Trophoblast cell (in vitro differentiated cells and primary cell): ENCODE results near the gene KLHDC10.

Source experiments
- DNase-seq, 2 donors: peaks; one replicate each; pipeline ENCODE4 v3.0.0-alpha.2; 2016
- H2AFZ ChIP-seq: 2 replicates; pipeline ENCODE4 v1.6.1; 2013; ENCODE audit warnings: low read length, moderate library complexity, mild to moderate bottlenecking; ENCODE audit not compliant: insufficient read depth, poor library complexity
- H2AK5ac ChIP-seq: 2 replicates; pipeline ENCODE4 v1.6.1; 2013; ENCODE audit warnings: mild to moderate bottlenecking, low read length
- H2BK120ac ChIP-seq: 2 replicates; pipeline ENCODE4 v1.6.1; 2013; ENCODE audit warnings: low read length, mild to moderate bottlenecking, moderate library complexity; ENCODE audit not compliant: insufficient read depth, poor library complexity
- H2BK12ac ChIP-seq: 2 replicates; pipeline ENCODE4 v1.6.1; 2013; ENCODE audit warnings: mild to moderate bottlenecking, low read length, moderate library complexity
- H2BK5ac ChIP-seq: 2 replicates; pipeline ENCODE4 v1.6.1; 2013; ENCODE audit warnings: low read length, low read depth, moderate library complexity, mild to moderate bottlenecking; ENCODE audit not compliant: poor library complexity
- H3K14ac ChIP-seq: 2 replicates; pipeline ENCODE4 v1.6.1; 2013; ENCODE audit warnings: mild to moderate bottlenecking, low read length
- H3K18ac ChIP-seq: 2 replicates; pipeline ENCODE4 v1.6.1; 2013; ENCODE audit warnings: mild to moderate bottlenecking, low read length
- H3K23ac ChIP-seq: 2 replicates; pipeline ENCODE4 v1.6.1; 2013; ENCODE audit warnings: low read length
- H3K27ac ChIP-seq: 2 replicates; pipeline ENCODE4 v1.5.1; 2013; ENCODE audit warnings: low read depth, mild to moderate bottlenecking, inconsistent platforms, low read length, moderate library complexity
- H3K27me3 ChIP-seq: 2 replicates; pipeline ENCODE4 v1.6.1; 2013; ENCODE audit warnings: inconsistent platforms, mild to moderate bottlenecking, low read length, moderate library complexity; ENCODE audit not compliant: insufficient read depth
- H3K36me3 ChIP-seq, 2 experiments: 1 replicate in 1 of 2; 2 replicates in 1 of 2; pipeline ENCODE4 v1.6.1; 2013; ENCODE audit warnings: low read length in 2 of 2, mild to moderate bottlenecking in 2 of 2, moderate library complexity in 1 of 2; ENCODE audit not compliant: insufficient read depth in 2 of 2, control insufficient read depth in 1 of 2
- H3K4ac ChIP-seq: 2 replicates; pipeline ENCODE4 v1.6.1; 2013; ENCODE audit warnings: low read depth, mild to moderate bottlenecking, low read length, moderate library complexity
- H3K4me1 ChIP-seq, 2 experiments: 1 replicate in 1 of 2; 2 replicates in 1 of 2; pipeline ENCODE4 v1.6.1; 2013; ENCODE audit warnings: low read length in 2 of 2, mild to moderate bottlenecking in 2 of 2, moderate library complexity in 1 of 2; ENCODE audit not compliant: insufficient read depth in 2 of 2, control insufficient read depth in 1 of 2
- H3K4me2 ChIP-seq: 2 replicates; pipeline ENCODE4 v1.6.1; 2013; ENCODE audit warnings: inconsistent platforms, mild to moderate bottlenecking, low read length, moderate library complexity
- H3K4me3 ChIP-seq: 2 replicates; pipeline ENCODE4 v1.5.1; 2013; ENCODE audit warnings: mild to moderate bottlenecking, low read depth, low read length, inconsistent platforms
- H3K79me1 ChIP-seq: one replicate; pipeline ENCODE4 v1.6.1; 2013; ENCODE audit warnings: low read length
- H3K79me2 ChIP-seq: 2 replicates; pipeline ENCODE4 v1.6.1; 2013; ENCODE audit warnings: low read length, mild to moderate bottlenecking; ENCODE audit not compliant: control insufficient read depth, insufficient read depth, poor library complexity
- H3K9ac ChIP-seq: 2 replicates; pipeline ENCODE4 v1.6.1; 2013; ENCODE audit warnings: mild to moderate bottlenecking, low read length
- H3K9me3 ChIP-seq: 2 replicates; pipeline ENCODE4 v1.6.1; 2013; ENCODE audit warnings: low read depth, mild to moderate bottlenecking, control low read depth, inconsistent platforms, low read length; ENCODE audit not compliant: insufficient read depth
- H4K12ac ChIP-seq: 2 replicates; pipeline ENCODE4 v1.6.1; 2013; ENCODE audit warnings: low read depth, mild to moderate bottlenecking, low read length, moderate library complexity
- H4K8ac ChIP-seq: 2 replicates; pipeline ENCODE4 v1.6.1; 2013; ENCODE audit warnings: low read depth, mild to moderate bottlenecking, low read length, moderate library complexity
- H4K91ac ChIP-seq: one replicate; pipeline ENCODE4 v1.6.1; 2013; ENCODE audit warnings: low read depth, mild to moderate bottlenecking, low read length, moderate library complexity
- WGBS: extraction: QIAGEN DNeasy Blood & Tissue Kit; methylation state at CpG from one replicate; pipeline ENCODE4 v1.1.7; 2013; ENCODE audit warnings: missing lambda C conversion rate; ENCODE audit not compliant: insufficient read length, insufficient coverage; ENCODE audit errors: extremely low coverage; 5-methylcytosine and 5-hydroxymethylcytosine counted together

The KLHDC10 gene

GRCh38 chr7:130152493-130153210 is 82.3 kb downstream of the KLHDC10 start:
- no peak overlapping the region for H4K91ac ChIP-seq
- H3K27me3 ChIP-seq, result no peaks in the 10 kb centered on the region
- no peaks in the 10 kb centered on the region for H3K79me1 ChIP-seq
- no peak overlapping the region for H3K23ac ChIP-seq
- no peaks in the 10 kb centered on the region for H3K79me2 ChIP-seq
- H2BK5ac ChIP-seq, result no peak overlapping the region
- no peak overlapping the region for H2BK12ac ChIP-seq
- no peak overlapping the region for H2AK5ac ChIP-seq
- no peaks in the 10 kb centered on the region for H3K4me1 ChIP-seq
- no peak overlapping the region for H3K4ac ChIP-seq
- no peak overlapping the region for H3K14ac ChIP-seq
- H2AFZ ChIP-seq, result no peak overlapping the region
- no peak overlapping the region for H3K27ac ChIP-seq
- no peak overlapping the region for H3K9ac ChIP-seq
- H2BK120ac ChIP-seq, result no peak overlapping the region
- H3K18ac ChIP-seq, result no peak overlapping the region
- no peak overlapping the region for H4K12ac ChIP-seq
- H4K8ac ChIP-seq, result no peak overlapping the region
- peaks cover 5% of the 10 kb centered on the region for H3K9me3 ChIP-seq
- H3K36me3 ChIP-seq, result no peaks in the 10 kb centered on the region
- no peak for DNase-seq
- H3K4me2 ChIP-seq, result no peak overlapping the region
- WGBS, result 100% methylated on average over 3 of the region's 17 CpGs
- H3K4me3 ChIP-seq, result peak overlapping the region; percentile 51

DNA sequence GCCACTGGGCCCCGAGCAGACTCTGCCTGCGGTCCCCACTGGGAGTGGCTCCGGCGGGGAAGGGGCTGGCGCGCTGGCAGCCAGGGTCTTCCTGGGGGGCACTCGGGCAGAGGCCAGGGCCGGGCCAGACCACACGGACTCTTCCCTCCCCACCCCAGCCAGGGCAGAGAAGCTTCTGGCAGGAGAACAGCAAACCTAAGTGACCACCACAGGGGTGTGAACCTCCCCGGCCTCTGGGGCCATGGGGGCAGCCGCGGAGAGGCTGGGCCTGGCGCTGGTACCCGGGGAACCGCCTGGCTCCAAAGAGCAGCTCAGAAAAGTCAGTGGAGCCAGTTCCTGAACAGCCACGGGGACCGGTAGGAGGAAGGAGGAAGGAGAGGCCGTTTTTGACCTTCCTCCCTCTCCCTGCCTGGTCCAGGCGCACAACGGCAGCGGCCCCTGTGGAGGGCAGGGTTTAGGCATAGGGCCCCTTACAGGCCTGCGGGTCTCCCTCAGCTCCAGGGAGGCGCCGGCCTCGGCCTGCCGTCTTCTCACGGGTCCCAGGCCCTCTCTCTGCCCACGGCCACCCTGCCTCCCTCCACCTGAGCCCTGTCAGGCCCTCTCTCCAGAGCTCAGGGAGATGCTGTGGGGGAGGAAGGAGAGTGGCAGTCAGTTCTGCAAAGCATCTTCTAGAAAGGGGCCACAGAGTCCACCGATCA is 83.0 kb downstream of the KLHDC10 start:
- no peak overlapping the region for H3K23ac ChIP-seq
- no CpG with 5 or more reads among the region's 29 CpGs for WGBS
- no peak for DNase-seq
- no peak overlapping the region for H3K27ac ChIP-seq
- H3K79me2 ChIP-seq, result no peaks in the 10 kb centered on the region
- H2AK5ac ChIP-seq, result no peak overlapping the region
- H4K12ac ChIP-seq, result no peak overlapping the region
- H3K18ac ChIP-seq, result no peak overlapping the region
- H3K36me3 ChIP-seq, result no peaks in the 10 kb centered on the region
- H2BK120ac ChIP-seq, result no peak overlapping the region
- no peak overlapping the region for H4K91ac ChIP-seq
- no peaks in the 10 kb centered on the region for H3K27me3 ChIP-seq
- H3K4me1 ChIP-seq, result no peaks in the 10 kb centered on the region
- H3K9ac ChIP-seq, result no peak overlapping the region
- H3K14ac ChIP-seq, result no peak overlapping the region
- no peak overlapping the region for H2AFZ ChIP-seq
- H3K79me1 ChIP-seq, result no peaks in the 10 kb centered on the region
- H3K4ac ChIP-seq, result no peak overlapping the region
- no peak overlapping the region for H3K4me3 ChIP-seq
- no peak overlapping the region for H2BK12ac ChIP-seq
- no peak overlapping the region for H2BK5ac ChIP-seq
- H3K9me3 ChIP-seq, result peaks cover 5% of the 10 kb centered on the region
- no peak overlapping the region for H3K4me2 ChIP-seq
- H4K8ac ChIP-seq, result no peak overlapping the region

DNA sequence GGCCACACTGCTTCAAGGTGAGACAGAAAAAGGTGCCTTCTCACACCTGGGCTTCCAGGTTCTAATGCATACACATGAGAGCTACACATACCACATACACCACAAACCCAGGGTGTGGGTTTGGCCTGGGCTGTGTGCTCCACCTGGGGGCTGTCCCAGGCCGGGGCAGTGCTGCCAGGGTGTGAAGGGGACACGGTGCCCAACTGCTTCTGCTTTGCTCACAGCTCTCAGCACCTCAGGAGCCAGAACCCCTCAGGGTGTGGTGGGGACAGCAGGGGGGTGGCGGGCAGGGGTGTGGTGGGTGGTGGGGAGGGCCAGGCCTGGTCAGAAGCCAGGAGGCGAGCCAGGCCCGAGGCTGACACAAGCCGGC is 83.8 kb downstream of the KLHDC10 start:
- Histone ChIP-seq H2BK120ac (no peak overlapping the region), H2AFZ (no peak overlapping the region), H3K9ac (no peak overlapping the region), H3K23ac (no peak overlapping the region), H3K36me3 (no peaks in the 10 kb centered on the region), H3K4ac (no peak overlapping the region), H3K27ac (no peak overlapping the region), H3K79me2 (no peaks in the 10 kb centered on the region), H2BK5ac (no peak overlapping the region), H3K18ac (no peak overlapping the region), H3K27me3 (no peaks in the 10 kb centered on the region), H3K9me3 (peaks cover 5% of the 10 kb centered on the region), H4K12ac (no peak overlapping the region), H3K4me3 (no peak overlapping the region), H3K4me2 (no peak overlapping the region), H4K91ac (no peak overlapping the region), H3K14ac (no peak overlapping the region), H2AK5ac (no peak overlapping the region), H3K4me1 (no peaks in the 10 kb centered on the region), H3K79me1 (no peaks in the 10 kb centered on the region), H2BK12ac (no peak overlapping the region), H4K8ac (no peak overlapping the region)
- no peak for DNase-seq
- no CpG with 5 or more reads among the region's 6 CpGs for WGBS

- no CpG with 5 or more reads among the region's 31 CpGs for WGBS
- no peak overlapping the region for H4K8ac ChIP-seq
- no peak overlapping the region for H2BK12ac ChIP-seq
- peaks cover 5% of the 10 kb centered on the region for H3K9me3 ChIP-seq
- no peak overlapping the region for H3K4me2 ChIP-seq
- no peaks in the 10 kb centered on the region for H3K79me1 ChIP-seq
- no peak for DNase-seq
- no peaks in the 10 kb centered on the region for H3K36me3 ChIP-seq
- no peak overlapping the region for H3K9ac ChIP-seq
- H3K18ac ChIP-seq, result no peak overlapping the region
- no peaks in the 10 kb centered on the region for H3K4me1 ChIP-seq
- no peak overlapping the region for H3K4ac ChIP-seq
- no peaks in the 10 kb centered on the region for H3K79me2 ChIP-seq
- H3K23ac ChIP-seq, result no peak overlapping the region
- no peak overlapping the region for H3K14ac ChIP-seq
- H3K27ac ChIP-seq, result no peak overlapping the region
- no peaks in the 10 kb centered on the region for H3K27me3 ChIP-seq
- no peak overlapping the region for H2AFZ ChIP-seq
- no peak overlapping the region for H2AK5ac ChIP-seq
- no peak overlapping the region for H4K91ac ChIP-seq
- no peak overlapping the region for H2BK120ac ChIP-seq
- no peak overlapping the region for H4K12ac ChIP-seq
- no peak overlapping the region for H3K4me3 ChIP-seq
- H2BK5ac ChIP-seq, result no peak overlapping the region
Observed at GRCh38 chr7:130154501-130155317, 84.4 kb downstream of the KLHDC10 start.
